Gastrocnemius medialis (tissue), 4 donors: ENCODE data around the gene KDM4B.

Experiments used
- POLR2A ChIP-seq, 2 donors: fragments of 450-650 bp; IDR thresholded peaks; one replicate each; pipeline ENCODE4 v1.6.1; 2017; ENCODE audit warnings: antibody characterized with exemption in 2 of 2, mild to moderate bottlenecking in 2 of 2, moderate library complexity in 2 of 2
- TF ChIP-seq, protein P1 (sequence below), 5 experiments: fragments of 450-650 bp in 3 of 5; fragments of 200-600 bp in 2 of 5; sonication (generic) in 2 of 5; IDR thresholded peaks in 4 of 5; conservative IDR thresholded peaks in 1 of 5; 1 replicate in 4 of 5; 2 replicates in 1 of 5; pipeline ENCODE4 v1.5.1; 2016 to 2019; ENCODE audit warnings: antibody characterized with exemption in 5 of 5, mild to moderate bottlenecking in 3 of 5, moderate library complexity in 3 of 5

DNA sequence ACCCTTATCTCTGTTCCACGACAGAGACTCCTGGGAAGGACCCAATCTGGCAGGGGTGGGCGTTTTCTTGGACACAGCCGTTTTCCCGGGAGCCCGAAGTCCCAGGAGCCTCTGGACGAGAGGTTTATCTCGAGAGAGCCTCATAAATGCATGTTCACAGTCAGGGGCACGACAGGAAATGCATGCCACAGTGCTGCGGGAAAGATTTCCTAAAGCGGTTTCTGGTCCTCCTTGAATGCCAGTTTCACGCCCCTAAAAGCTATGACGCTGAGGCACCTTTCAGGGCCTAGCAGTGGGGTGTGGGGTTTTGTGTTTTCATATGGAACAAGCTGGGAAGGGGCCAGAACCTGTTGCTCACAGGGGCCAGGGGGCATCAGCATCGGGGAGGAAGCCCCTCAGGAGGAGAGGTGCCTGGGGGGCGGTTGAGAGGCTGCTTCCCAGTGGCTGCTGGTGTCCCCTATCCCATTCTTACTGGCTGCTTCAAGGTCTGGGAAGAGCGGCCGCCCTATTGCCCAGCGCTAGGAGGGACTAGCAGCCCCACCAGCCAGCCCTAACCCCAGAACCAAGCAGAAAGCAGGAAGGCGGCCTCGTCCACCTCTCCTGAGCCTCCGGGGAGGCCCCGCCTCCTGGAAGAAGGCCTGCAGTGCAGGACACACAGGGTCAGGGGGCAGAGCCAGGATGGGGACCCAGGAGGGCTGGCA lies 157.0 kb downstream of the KDM4B start:
- TF ChIP-seq, protein P1, sequence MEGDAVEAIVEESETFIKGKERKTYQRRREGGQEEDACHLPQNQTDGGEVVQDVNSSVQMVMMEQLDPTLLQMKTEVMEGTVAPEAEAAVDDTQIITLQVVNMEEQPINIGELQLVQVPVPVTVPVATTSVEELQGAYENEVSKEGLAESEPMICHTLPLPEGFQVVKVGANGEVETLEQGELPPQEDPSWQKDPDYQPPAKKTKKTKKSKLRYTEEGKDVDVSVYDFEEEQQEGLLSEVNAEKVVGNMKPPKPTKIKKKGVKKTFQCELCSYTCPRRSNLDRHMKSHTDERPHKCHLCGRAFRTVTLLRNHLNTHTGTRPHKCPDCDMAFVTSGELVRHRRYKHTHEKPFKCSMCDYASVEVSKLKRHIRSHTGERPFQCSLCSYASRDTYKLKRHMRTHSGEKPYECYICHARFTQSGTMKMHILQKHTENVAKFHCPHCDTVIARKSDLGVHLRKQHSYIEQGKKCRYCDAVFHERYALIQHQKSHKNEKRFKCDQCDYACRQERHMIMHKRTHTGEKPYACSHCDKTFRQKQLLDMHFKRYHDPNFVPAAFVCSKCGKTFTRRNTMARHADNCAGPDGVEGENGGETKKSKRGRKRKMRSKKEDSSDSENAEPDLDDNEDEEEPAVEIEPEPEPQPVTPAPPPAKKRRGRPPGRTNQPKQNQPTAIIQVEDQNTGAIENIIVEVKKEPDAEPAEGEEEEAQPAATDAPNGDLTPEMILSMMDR (IDR thresholded peaks at IDR 0.05 in 4 of 5, conservative IDR thresholded peaks at IDR 0.05 in 1 of 5): no peak
- TF ChIP-seq POLR2A (IDR thresholded peaks at IDR 0.05): no peak
